Tibial artery (tissue), 4 donors: Measurements from ENCODE around the gene TTC24.

Experiments
- DNase-seq, 2 donors: peaks; one replicate each; pipeline ENCODE4 v3.0.0-alpha.2; 2019
- H3K27ac ChIP-seq, 2 donors: fragments of 200-600 bp; sonication (generic) in 1 of 2; 1 replicate in 1 of 2; 2 replicates in 1 of 2; pipeline ENCODE4 v1.5.1; 2018 to 2019; ENCODE audit warnings: mild to moderate bottlenecking in 1 of 2
- H3K27me3 ChIP-seq, 2 donors: fragments of 200-600 bp; sonication (generic) in 1 of 2; one replicate each; pipeline versions ENCODE4 v1.5.1 to v1.6.0; 2016 to 2019
- H3K36me3 ChIP-seq, 3 donors: fragments of 200-600 bp; sonication (generic) in 2 of 3; one replicate each; pipeline ENCODE4 v1.5.1; 2016 to 2019; ENCODE audit warnings: mild to moderate bottlenecking in 2 of 3
- H3K4me1 ChIP-seq, 4 donors: fragments of 200-600 bp; sonication (generic) in 2 of 4; 1 replicate in 3 of 4; 2 replicates in 1 of 4; pipeline ENCODE4 v1.5.1; 2016 to 2019
- H3K4me3 ChIP-seq, 2 donors: fragments of 200-600 bp; sonication (generic) in 1 of 2; 1 replicate in 1 of 2; 2 replicates in 1 of 2; pipeline ENCODE4 v1.5.1; 2018 to 2019; ENCODE audit warnings: mild to moderate bottlenecking in 2 of 2
- H3K9me3 ChIP-seq, 3 donors: fragments of 200-600 bp; sonication (generic) in 1 of 3; one replicate each; pipeline ENCODE4 v1.5.1; 2016 to 2019
- intact Hi-C: fragments of 100-400 bp; cut with DNase I; formaldehyde crosslinking; loops from one replicate; pipeline ENCODE4 v1.15.0; 2023; ENCODE audit warnings: low total_unique reads
- TF ChIP-seq, protein P1 (sequence below), 2 experiments: fragments of 200-600 bp in 1 of 2; fragments of 450-650 bp in 1 of 2; IDR thresholded peaks; one replicate each; pipeline ENCODE4 v1.5.1; 2017 to 2019; ENCODE audit warnings: antibody characterized with exemption in 2 of 2, mild to moderate bottlenecking in 1 of 2, moderate library complexity in 1 of 2

TTC24 gene

DNA sequence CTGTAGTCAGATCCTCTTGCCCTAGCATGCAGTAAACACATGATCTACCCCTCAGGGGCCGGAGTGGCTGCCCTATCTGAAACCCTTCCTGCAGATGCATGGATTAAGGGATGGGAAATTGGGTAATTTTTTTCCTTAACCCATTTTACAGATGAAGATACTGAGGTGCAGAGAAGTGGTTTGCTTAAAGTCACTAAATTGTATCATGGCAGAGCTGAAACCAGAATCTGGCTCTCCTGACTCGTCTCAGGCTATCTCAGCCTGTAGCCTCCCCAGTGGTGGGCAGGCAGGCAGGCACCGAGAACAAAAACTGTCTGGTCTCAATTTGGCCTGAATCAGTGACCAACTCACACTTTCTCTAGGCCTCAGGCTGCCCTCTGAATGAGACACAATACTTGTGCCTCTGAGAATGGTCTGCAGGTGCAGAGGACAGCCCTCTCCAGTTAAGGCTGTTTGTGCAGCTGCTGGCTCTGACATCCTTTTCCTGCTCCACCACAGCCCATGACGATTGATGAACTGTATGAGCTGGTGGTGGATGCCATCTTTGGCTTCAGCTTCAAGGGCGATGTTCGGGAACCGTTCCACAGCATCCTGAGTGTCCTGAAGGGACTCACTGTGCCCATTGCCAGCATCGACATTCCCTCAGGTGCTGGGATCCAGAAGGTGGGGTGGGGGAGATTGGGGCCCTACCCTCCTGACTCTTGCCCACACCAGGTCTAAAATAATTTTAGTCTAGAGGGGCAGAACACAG is 13.6 kb downstream of the TTC24 start:
- TF ChIP-seq, protein P1, sequence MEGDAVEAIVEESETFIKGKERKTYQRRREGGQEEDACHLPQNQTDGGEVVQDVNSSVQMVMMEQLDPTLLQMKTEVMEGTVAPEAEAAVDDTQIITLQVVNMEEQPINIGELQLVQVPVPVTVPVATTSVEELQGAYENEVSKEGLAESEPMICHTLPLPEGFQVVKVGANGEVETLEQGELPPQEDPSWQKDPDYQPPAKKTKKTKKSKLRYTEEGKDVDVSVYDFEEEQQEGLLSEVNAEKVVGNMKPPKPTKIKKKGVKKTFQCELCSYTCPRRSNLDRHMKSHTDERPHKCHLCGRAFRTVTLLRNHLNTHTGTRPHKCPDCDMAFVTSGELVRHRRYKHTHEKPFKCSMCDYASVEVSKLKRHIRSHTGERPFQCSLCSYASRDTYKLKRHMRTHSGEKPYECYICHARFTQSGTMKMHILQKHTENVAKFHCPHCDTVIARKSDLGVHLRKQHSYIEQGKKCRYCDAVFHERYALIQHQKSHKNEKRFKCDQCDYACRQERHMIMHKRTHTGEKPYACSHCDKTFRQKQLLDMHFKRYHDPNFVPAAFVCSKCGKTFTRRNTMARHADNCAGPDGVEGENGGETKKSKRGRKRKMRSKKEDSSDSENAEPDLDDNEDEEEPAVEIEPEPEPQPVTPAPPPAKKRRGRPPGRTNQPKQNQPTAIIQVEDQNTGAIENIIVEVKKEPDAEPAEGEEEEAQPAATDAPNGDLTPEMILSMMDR (IDR thresholded peaks at IDR 0.05), result no peak
- no peak for DNase-seq
- no peaks in the 10 kb centered on the region for H3K27me3 ChIP-seq
- H3K4me3 ChIP-seq, result no peak overlapping the region
- peaks cover 0 to 19% (median 12%) of the 10 kb centered on the region in 4 donors for H3K4me1 ChIP-seq
- peaks cover 11 to 55% (median 33%) of the 10 kb centered on the region in 3 donors for H3K36me3 ChIP-seq
- no peaks in the 10 kb centered on the region for H3K9me3 ChIP-seq
- intact Hi-C loops, result loop anchor here (5.0 kb wide), 1 partner anchor 96 kb away; no protein-coding TSS in a partner anchor
- H3K27ac ChIP-seq, result peak overlapping the region in 1 of 2 donors; percentile 88

DNA sequence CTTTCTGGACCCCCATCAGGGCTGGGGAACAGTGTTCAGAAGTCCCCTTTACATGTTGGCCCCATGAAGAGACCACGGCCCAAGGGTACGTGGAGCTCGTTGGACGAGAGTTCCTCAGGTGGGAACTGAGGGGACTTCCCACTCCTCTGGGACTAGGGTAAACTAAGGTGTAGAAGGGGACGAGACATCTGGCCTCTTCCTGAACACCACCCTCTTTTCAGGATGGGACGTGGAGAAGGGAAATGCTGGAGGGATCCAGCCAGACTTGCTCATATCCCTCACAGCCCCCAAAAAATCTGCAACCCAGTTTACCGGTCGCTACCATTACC is 14.1 kb downstream of the TTC24 start:
- no peaks in the 10 kb centered on the region for H3K27me3 ChIP-seq
- TF ChIP-seq, protein P1 (IDR thresholded peaks at IDR 0.05), result no peak
- no peaks in the 10 kb centered on the region for H3K9me3 ChIP-seq
- intact Hi-C loops, result loop anchor here (5.0 kb wide), 1 partner anchor 96 kb away; no protein-coding TSS in a partner anchor
- peaks cover 11 to 60% (median 38%) of the 10 kb centered on the region in 3 donors for H3K36me3 ChIP-seq
- DNase-seq, result no peak
- no peak overlapping the region for H3K4me3 ChIP-seq
- H3K27ac ChIP-seq, result no peak overlapping the region
- H3K4me1 ChIP-seq, result peaks cover 0 to 19% (median 12%) of the 10 kb centered on the region in 4 donors

DNA sequence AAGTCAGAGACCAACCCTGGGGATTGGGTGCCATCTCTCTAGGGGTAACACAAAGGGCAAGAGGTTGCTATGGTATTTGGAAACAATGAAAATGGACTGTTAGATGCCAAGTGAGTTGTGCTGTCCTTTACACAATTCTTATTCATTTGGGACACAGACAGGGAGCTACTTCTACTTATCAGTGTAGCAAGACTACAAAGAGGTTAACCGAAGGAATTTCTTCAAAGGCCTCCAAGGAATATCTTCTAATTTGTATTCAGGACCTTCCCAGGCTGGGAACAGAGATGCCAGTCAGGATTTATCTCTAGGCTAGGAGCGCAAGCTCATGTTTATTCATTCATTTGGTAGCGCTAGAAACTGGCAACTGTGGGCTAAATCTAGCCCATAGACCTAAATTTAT is 14.7 kb downstream of the TTC24 start:
- H3K4me1 ChIP-seq, result peaks cover 0 to 19% (median 12%) of the 10 kb centered on the region in 4 donors
- no peak for DNase-seq
- TF ChIP-seq, protein P1 (IDR thresholded peaks at IDR 0.05), result no peak
- H3K4me3 ChIP-seq, result no peak overlapping the region
- H3K27me3 ChIP-seq, result no peaks in the 10 kb centered on the region
- intact Hi-C loops, result loop anchor here (5.0 kb wide), 1 partner anchor 97 kb away; no protein-coding TSS in a partner anchor
- H3K9me3 ChIP-seq, result no peaks in the 10 kb centered on the region
- H3K27ac ChIP-seq, result no peak overlapping the region
- peaks cover 11 to 65% (median 40%) of the 10 kb centered on the region in 3 donors for H3K36me3 ChIP-seq

DNA sequence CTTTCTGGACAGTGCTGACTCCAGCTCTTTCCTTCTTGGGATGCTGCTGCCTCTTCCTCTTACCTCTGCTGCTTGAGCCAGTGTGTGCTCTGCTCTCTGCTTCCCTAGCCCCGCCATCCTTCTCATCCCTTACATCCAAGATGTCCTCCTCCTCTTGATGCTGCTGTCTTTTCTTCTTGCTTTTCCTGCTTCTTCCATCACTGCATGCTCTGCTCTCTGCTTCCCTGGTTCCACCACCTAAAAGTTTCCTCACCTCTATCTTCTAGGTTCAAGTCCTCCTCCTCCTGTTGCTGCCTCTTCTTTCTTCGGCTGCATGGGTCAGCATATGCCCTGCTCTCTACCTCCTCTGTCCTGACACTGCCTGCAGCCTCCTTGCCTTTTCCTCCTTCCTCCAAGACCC is 15.5 kb downstream of the TTC24 start:
- no peak for DNase-seq
- Histone ChIP-seq H3K4me3 (no peak overlapping the region), H3K9me3 (no peaks in the 10 kb centered on the region), H3K36me3 (peaks cover 11 to 65% (median 40%) of the 10 kb centered on the region in 3 donors), H3K27ac (no peak overlapping the region), H3K4me1 (peaks cover 0 to 19% (median 12%) of the 10 kb centered on the region in 4 donors), H3K27me3 (no peaks in the 10 kb centered on the region)
- TF ChIP-seq, protein P1 (IDR thresholded peaks at IDR 0.05), result no peak
- intact Hi-C loops, result no loop called here

DNA sequence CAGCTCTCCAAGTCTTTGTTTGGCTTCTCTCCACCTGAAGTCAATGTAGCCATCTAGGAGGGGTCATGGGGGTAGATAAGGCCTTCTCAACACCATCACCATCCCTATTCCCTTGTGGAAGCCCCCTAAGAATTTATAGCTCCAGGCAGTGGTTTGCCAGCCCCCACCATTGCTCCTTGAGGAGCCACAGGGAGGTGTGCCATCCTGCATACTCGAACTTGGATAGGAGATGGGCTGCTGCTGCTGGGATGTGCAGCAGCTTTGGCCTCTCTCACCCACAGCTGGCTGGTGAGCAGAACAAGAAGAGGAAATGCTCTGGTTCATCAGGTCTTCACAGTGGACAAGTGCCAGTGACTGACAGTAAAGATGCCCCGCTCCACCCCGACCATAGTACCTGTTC is 16.9 kb downstream of the TTC24 start:
- peaks cover 11 to 65% (median 40%) of the 10 kb centered on the region in 3 donors for H3K36me3 ChIP-seq
- H3K27ac ChIP-seq, result no peak overlapping the region
- intact Hi-C loops, result no loop called here
- no peak overlapping the region for H3K4me3 ChIP-seq
- H3K27me3 ChIP-seq, result no peaks in the 10 kb centered on the region
- no peaks in the 10 kb centered on the region for H3K9me3 ChIP-seq
- TF ChIP-seq, protein P1 (IDR thresholded peaks at IDR 0.05), result no peak
- H3K4me1 ChIP-seq, result peaks cover 0 to 23% (median 19%) of the 10 kb centered on the region in 4 donors
- no peak for DNase-seq
